Common myeloid progenitor, CD34-positive (primary cell): ENCODE measurements around the gene LGALS3BP.

ENCODE experiments used
- CTCF ChIA-PET: fragments of 350-600 bp; sonication (Branson Sonifier 250); formaldehyde crosslinking; loops from one replicate; lab custom pipeline; 2021; ENCODE audit warnings: antibody characterized with exemption; lab: Charles Lee
- POLR2A ChIA-PET: fragments of 350-600 bp; sonication (Branson Sonifier 250); formaldehyde crosslinking; loops from one replicate; lab custom pipeline; 2021; ENCODE audit warnings: antibody characterized with exemption; lab: Charles Lee
- DNase-seq, 3 donors: peaks; one replicate each; pipeline versions ENCODE4 v3.0.0 to v3.0.0-alpha.2; 2013
- H3K27ac ChIP-seq, 2 experiments: 1 replicate in 1 of 2; 2 replicates in 1 of 2; pipeline ENCODE4 v1.7.0; 2013; ENCODE audit warnings: inconsistent platforms in 2 of 2, low read length in 2 of 2, mild to moderate bottlenecking in 2 of 2, low read depth in 1 of 2, moderate library complexity in 1 of 2; ENCODE audit not compliant: severe bottlenecking in 2 of 2, insufficient read depth in 1 of 2, poor library complexity in 1 of 2
- H3K27me3 ChIP-seq, 5 experiments: replicated peaks in 2 of 5; 1 replicate in 3 of 5; 2 replicates in 2 of 5; pipeline versions ENCODE4 v1.6.1 to v1.7.0; 2013; ENCODE audit warnings: low read length in 4 of 5, mild to moderate bottlenecking in 2 of 5, moderate library complexity in 2 of 5, inconsistent platforms in 1 of 5; ENCODE audit not compliant: insufficient read depth in 5 of 5, control insufficient read depth in 4 of 5
- H3K36me3 ChIP-seq, 4 experiments: 1 replicate in 2 of 4; 2 replicates in 2 of 4; pipeline versions ENCODE4 v1.6.1 to v1.7.0; 2013; ENCODE audit warnings: low read length in 3 of 4, control low read depth in 1 of 4, mild to moderate bottlenecking in 1 of 4; ENCODE audit not compliant: control insufficient read depth in 4 of 4, insufficient read depth in 4 of 4
- H3K4me1 ChIP-seq, 4 experiments: 1 replicate in 3 of 4; 2 replicates in 1 of 4; pipeline versions ENCODE4 v1.6.1 to v1.7.1; 2013; ENCODE audit warnings: low read length in 3 of 4, mild to moderate bottlenecking in 3 of 4, control low read depth in 1 of 4, inconsistent platforms in 1 of 4, moderate library complexity in 1 of 4; ENCODE audit not compliant: control insufficient read depth in 4 of 4, insufficient read depth in 4 of 4; ENCODE audit errors: control extremely low read depth in 1 of 4
- H3K4me3 ChIP-seq, 7 experiments: 1 replicate in 4 of 7; 2 replicates in 3 of 7; pipeline versions ENCODE4 v1.5.1 to v1.7.0; 2013; ENCODE audit warnings: mild to moderate bottlenecking in 7 of 7, low read length in 6 of 7, moderate library complexity in 6 of 7, inconsistent platforms in 2 of 7, low read depth in 2 of 7, control low read depth in 1 of 7; ENCODE audit not compliant: insufficient read depth in 4 of 7, control insufficient read depth in 1 of 7; ENCODE audit errors: extremely low read depth in 1 of 7
- H3K9me3 ChIP-seq, 5 experiments: 1 replicate in 4 of 5; 2 replicates in 1 of 5; pipeline versions ENCODE4 v1.6.1 to v1.7.1; 2013; ENCODE audit warnings: low read length in 4 of 5, mild to moderate bottlenecking in 2 of 5, inconsistent platforms in 1 of 5, low read depth in 1 of 5, moderate library complexity in 1 of 5; ENCODE audit not compliant: control insufficient read depth in 4 of 5, insufficient read depth in 2 of 5; ENCODE audit errors: control extremely low read depth in 1 of 5
- WGBS: methylation state at CpG from one replicate; pipeline ENCODE4 v1.1.5; 2013; ENCODE audit not compliant: insufficient coverage; 5-methylcytosine and 5-hydroxymethylcytosine counted together

The LGALS3BP gene

GRCh38 chr17:78961571-78961970, 18.2 kb downstream of the LGALS3BP start:
- WGBS = 100% methylated on average over 3 of the region's 4 CpGs
- POLR2A ChIA-PET = no interaction called here
- H3K36me3 ChIP-seq = no peaks in the 10 kb centered on the region
- DNase-seq = no peak
- no peaks in the 10 kb centered on the region for H3K27me3 ChIP-seq
- H3K4me3 ChIP-seq = no peak overlapping the region
- CTCF ChIA-PET = interaction anchor here (0.8 to 1.6 kb wide), 2 partner anchors 10 to 14 kb away, joined by 3 to 6 read pairs; no protein-coding TSS in a partner anchor
- H3K4me1 ChIP-seq = no peaks in the 10 kb centered on the region
- H3K9me3 ChIP-seq = no peaks in the 10 kb centered on the region
- no peak overlapping the region for H3K27ac ChIP-seq

- ChIA-PET CTCF (no interaction called here), POLR2A (no interaction called here)
- no peaks in the 10 kb centered on the region for H3K36me3 ChIP-seq
- no peaks in the 10 kb centered on the region for H3K4me1 ChIP-seq
- H3K9me3 ChIP-seq = no peaks in the 10 kb centered on the region
- WGBS = 100% methylated on average over 5 of the region's 5 CpGs
- DNase-seq = no peak
- H3K27me3 ChIP-seq = no peaks in the 10 kb centered on the region
- no peak overlapping the region for H3K4me3 ChIP-seq
- H3K27ac ChIP-seq = no peak overlapping the region
Measured at GRCh38 chr17:78960928-78961327, 18.8 kb downstream of the LGALS3BP start.

DNA sequence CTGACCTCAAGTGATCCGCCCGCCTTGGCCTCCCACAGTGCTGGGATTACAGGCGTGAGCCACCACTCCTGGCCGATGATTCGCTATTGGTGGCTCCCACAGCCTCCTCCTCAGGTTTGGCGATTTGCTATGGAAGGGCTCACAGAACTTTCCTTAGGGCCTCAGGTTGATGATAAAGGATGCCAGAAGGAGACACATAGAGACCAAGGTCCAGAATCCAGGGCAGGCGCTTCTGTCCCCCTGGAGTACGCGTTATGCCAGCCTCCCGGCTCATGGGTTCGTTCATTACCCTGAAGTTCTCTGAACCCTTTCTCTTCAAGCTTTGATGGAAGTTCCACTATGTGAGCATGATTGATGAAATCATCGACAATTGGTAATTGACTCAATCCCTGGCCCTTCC, 19.9 kb downstream of the LGALS3BP start:
- no peaks in the 10 kb centered on the region for H3K4me1 ChIP-seq
- no peak overlapping the region for H3K27ac ChIP-seq
- POLR2A ChIA-PET = no interaction called here
- WGBS = 96% methylated on average over 12 of the region's 12 CpGs
- no peaks in the 10 kb centered on the region for H3K36me3 ChIP-seq
- DNase-seq = no peak
- H3K27me3 ChIP-seq = no peaks in the 10 kb centered on the region
- H3K4me3 ChIP-seq = no peak overlapping the region
- CTCF ChIA-PET = interaction anchor here (0.6 to 1.1 kb wide), 3 partner anchors 12 to 100 kb away, joined by 3 to 4 read pairs (median 3); no protein-coding TSS in a partner anchor
- no peaks in the 10 kb centered on the region for H3K9me3 ChIP-seq

DNA sequence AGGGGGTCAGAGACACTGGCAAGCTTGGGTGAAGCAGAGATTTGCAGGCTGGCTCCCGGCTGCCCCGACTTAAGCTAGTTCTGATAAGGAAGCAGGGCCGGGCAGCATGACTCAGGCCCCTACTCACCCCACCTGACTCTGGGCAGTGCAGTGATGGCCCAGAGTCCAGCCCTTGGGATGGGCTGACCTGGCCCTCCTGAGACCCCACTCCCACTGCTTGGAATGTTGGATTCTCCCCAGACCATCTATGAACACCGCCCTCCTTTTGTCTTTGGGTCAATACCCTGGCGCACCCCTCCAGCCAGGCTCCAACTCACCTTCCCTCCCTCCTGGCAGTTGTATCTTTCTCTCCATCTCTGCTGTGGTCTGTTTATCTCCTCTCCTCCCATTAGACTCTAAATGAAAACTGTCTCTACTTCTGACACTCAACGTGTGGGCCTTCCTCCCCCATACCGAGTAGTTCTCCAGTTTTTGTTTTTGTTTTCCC, 21.0 kb downstream of the LGALS3BP start:
- Histone ChIP-seq H3K27ac (no peak overlapping the region), H3K27me3 (peaks cover 0 to 3% (median 0%) of the 10 kb centered on the region in 5 experiments), H3K9me3 (no peaks in the 10 kb centered on the region), H3K36me3 (no peaks in the 10 kb centered on the region), H3K4me1 (no peaks in the 10 kb centered on the region), H3K4me3 (no peak overlapping the region)
- WGBS = 77% methylated on average over 7 of the region's 7 CpGs
- ChIA-PET CTCF (interaction anchor here (1.1 to 1.2 kb wide), 2 partner anchors 13 to 14 kb away, joined by 3 to 4 read pairs; no protein-coding TSS in a partner anchor), POLR2A (no interaction called here)
- DNase-seq = no peak

DNA sequence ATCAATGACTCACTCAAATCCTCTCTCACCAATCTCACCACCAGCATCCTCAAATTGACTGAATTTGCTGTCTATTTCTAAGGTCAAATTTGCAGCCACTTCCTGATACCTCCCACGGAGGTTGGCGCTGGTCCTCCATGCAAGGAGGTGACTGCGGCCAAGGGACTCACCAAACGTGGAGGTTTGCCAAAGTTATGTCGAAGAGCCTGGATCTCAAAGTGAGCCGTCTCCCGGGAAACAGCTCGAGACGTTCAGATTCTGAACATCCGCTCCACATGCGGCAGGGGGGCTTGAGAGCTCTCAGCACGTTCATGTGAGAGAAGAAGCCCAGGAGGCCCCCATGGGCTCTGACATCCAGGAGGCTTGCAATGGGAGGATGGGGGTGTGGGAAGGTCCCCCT, 22.6 kb downstream of the LGALS3BP start:
- H3K27ac ChIP-seq = no peak overlapping the region
- H3K4me1 ChIP-seq = no peaks in the 10 kb centered on the region
- CTCF ChIA-PET = interaction anchor here (1.2 to 1.5 kb wide), 2 partner anchors 15 to 92 kb away, joined by 3 to 4 read pairs; no protein-coding TSS in a partner anchor
- POLR2A ChIA-PET = no interaction called here
- DNase-seq = no peak
- H3K4me3 ChIP-seq = no peak overlapping the region
- WGBS = 93% methylated on average over 5 of the region's 12 CpGs
- peaks cover 0 to 3% (median 0%) of the 10 kb centered on the region in 5 experiments for H3K27me3 ChIP-seq
- H3K36me3 ChIP-seq = no peaks in the 10 kb centered on the region
- no peaks in the 10 kb centered on the region for H3K9me3 ChIP-seq

DNA sequence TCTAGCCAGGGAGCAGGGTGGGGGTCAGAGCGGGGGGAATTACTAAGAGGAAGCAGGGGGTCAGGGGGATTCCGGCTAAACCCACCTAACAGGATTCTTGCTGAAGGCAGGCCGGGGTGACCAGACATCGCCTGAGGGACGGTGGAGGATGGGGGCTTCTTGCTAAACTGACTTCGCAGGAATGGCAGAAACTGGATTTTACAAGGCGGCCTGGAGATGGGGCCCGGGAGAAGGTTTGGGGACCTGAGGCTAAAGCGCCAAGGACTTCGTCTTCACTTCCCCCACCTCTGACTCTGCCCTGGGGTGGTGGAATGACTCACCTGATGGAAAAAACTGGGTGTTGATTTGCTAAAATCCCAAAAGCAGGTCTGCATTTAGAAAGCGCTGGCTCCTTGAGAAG, 23.5 kb downstream of the LGALS3BP start:
- H3K36me3 ChIP-seq = no peaks in the 10 kb centered on the region
- H3K4me1 ChIP-seq = no peaks in the 10 kb centered on the region
- no peak overlapping the region for H3K4me3 ChIP-seq
- DNase-seq = no peak
- H3K9me3 ChIP-seq = peaks cover 0 to 6% (median 1%) of the 10 kb centered on the region in 5 experiments
- no peak overlapping the region for H3K27ac ChIP-seq
- 87% methylated on average over 10 of the region's 11 CpGs for WGBS
- peaks cover 0 to 3% (median 0%) of the 10 kb centered on the region in 5 experiments for H3K27me3 ChIP-seq
- POLR2A ChIA-PET = no interaction called here
- CTCF ChIA-PET = interaction anchor here (1.2 to 1.5 kb wide), 2 partner anchors 16 to 91 kb away, joined by 3 to 4 read pairs; no protein-coding TSS in a partner anchor

DNA sequence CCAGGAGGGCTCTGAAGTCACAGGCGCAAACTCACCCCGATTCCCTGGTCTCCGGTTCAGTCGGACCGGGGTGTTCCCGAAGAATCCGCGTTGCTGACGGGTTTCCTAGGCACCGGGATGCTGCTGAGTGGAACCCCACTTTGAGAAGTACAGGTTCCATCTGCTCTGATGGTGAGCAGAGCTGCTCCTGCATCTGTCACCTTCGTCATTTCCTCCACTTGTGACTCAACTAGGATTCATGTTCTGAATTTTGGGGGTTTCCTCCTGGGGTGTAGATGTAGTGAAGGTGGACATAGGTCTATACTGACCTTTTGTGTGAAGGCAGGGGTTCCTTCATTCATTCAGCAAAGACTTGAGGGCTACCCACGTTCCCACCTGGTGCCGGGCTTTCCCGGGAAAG, 25.0 kb downstream of the LGALS3BP start:
- POLR2A ChIA-PET = no interaction called here
- WGBS = over 99% methylated on average over 13 of the region's 14 CpGs
- H3K9me3 ChIP-seq = peaks cover 3 to 21% (median 9%) of the 10 kb centered on the region in 5 experiments
- no peaks in the 10 kb centered on the region for H3K36me3 ChIP-seq
- peaks cover 0 to 3% (median 0%) of the 10 kb centered on the region in 5 experiments for H3K27me3 ChIP-seq
- H3K4me3 ChIP-seq = no peak overlapping the region
- H3K4me1 ChIP-seq = no peaks in the 10 kb centered on the region
- no peak for DNase-seq
- CTCF ChIA-PET = interaction anchor here (0.6 kb wide), 1 partner anchor 13 kb away, joined by 3 read pairs; no protein-coding TSS in a partner anchor
- H3K27ac ChIP-seq = no peak overlapping the region
